ENCODE measurements around the gene EFL1.
"Not testable (repeated sequence)": the region's sequence is repeated elsewhere in the genome, so short reads cannot be mapped to it uniquely, and the experiment has no call there.

EFL1 gene

DNA sequence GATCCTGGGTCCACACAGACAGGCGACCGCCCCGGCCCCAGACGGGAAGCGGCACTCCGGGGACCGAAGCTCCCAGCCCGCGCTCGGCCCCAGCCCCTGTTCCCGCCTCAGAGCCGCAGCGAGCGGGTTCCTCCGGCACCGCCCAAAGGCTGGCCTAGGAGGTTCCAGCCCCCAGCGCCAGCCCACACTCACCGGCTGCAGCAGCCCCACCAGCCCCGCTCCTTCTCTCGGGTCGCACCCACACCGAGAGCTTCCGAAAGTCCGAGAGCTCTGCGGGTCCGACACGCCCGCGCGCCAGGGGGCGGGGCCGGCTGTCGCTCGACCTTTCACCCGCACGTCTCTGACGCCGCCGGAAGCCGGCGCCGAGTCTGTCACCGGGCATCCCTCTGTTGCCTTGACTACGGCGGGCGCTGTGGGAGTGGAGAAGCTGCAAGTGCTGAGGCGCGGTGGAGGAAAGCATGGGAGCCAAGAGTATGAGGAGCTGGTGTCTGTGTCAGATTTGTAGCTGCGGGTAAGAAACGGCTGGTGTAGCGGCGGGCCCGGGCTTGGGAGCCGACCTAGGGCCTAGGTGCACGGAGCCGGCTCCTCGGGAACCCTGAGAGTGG is at the start of gene EFL1, which contains the start of gene SAXO2:
Gene EFL1 (minus strand): TSS at position 313 of the 605 bp plus-strand sequence. CDS start 956 bp downstream, outside the sequence.
Gene SAXO2 (plus strand): TSS at position 397 of the 605 bp plus-strand sequence. CDS start 62 bp downstream, at position 459.
- peak; percentile 68 to 87 for DNase-seq (ENCODE audit: low read depth in 2 of 2)

DNA sequence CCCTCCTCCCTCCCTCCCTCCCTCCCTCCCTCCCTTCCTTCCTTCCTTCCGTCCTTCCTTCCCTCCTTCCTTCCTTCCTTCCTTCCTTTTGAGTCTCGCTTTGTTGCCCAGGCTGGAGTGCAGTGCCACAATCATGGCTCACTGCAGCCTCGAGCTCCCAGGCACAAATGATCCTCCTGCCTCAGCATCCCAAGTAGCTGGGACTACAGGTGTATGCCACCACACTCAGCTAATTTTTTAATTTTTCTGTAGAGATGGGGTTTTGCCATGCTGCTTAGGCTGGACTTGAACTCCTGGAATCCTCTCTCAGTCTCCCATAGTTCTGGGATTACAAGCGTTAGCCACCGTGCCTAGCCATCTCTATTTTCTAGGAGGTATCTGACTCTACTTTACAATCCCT is 48.8 kb upstream of the EFL1 start:
- DNase-seq (ENCODE audit: low read depth in 2 of 2), result not testable (repeated sequence)

DNA sequence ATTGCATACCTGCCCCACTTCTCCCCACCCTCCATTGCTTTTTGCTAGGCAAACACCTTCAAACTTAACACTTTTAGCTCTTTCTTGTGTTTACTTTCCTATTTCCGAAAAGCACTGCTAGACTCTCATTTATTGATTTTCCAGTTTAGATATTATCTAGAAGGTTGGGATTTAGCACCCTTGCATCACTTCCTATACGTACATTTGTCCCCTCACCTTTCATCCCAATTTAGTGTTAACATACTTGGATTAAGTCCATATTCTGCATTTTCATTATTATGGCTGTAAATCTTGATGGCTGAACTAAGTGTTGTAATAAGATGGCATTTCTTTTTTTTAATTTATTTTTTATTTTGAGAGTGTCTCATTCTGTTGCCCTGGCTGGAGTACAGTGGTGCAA is 47.3 kb upstream of the EFL1 start:
- no peak for DNase-seq (ENCODE audit: low read depth in 2 of 2)

DNA sequence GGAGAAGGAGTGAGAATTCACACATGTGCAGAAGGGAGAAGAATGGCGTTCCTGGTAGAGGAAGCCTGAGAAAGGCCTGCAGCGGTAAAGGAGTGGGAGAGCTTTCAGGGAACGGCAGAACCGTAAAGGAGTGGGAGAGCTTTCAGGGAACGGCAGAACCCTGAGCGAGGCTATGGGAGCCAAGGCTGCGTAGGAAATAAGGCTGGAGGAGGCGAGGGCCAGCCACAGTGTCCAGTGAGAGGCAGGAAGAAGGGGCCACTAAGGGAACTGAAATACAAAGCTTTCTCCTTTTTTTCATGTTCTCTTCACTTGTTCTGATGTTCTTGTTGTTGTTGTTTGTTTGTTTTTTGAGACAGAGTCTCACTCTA is 45.2 kb upstream of the EFL1 start:
- no peak for DNase-seq (ENCODE audit: low read depth in 2 of 2)

DNA sequence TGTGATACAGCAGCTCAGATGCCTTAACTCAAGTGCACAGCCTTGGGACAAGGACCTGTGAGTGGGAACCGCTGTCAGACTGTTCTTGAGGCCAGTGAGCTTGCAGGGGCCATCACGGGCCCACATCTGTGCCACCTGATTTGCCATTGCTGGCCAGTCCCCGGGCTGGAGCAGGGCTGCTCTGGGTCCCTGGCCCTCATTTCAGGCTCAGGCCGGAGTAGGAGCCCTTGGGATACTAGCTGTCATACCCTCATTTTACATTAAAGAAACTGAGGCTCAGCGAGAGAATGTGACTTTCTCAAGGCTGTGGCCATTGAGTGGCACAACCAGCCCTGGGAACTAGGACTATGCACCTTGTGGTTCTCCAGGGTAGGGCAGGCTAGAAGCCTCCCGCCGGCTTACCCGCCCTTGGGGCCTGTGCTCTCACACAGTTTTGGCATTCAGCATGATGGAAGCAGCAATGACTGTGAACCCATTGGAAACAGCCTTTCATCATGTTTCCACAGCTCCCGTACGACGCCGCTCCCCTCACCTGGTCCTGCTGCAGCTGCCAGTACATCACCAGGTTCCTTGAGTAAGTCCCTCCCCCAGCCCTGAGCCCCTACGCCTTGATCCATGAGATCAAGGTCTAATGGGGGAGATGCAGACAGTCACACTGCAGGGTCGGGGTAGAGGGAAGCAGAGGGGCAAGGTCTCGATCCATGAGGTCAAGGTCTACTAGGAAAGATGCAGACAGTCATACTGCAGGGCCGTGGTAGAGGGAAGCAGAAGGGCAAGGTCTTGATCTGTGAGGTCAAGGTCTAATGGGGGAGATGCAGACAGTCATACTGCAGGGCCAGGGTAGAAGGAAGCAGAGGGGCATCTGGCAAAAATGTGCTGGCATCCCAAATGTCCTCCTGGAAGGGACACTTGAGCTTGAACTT is 44.5 kb upstream of the EFL1 start:
- no peak for DNase-seq (ENCODE audit: low read depth in 2 of 2)

DNA sequence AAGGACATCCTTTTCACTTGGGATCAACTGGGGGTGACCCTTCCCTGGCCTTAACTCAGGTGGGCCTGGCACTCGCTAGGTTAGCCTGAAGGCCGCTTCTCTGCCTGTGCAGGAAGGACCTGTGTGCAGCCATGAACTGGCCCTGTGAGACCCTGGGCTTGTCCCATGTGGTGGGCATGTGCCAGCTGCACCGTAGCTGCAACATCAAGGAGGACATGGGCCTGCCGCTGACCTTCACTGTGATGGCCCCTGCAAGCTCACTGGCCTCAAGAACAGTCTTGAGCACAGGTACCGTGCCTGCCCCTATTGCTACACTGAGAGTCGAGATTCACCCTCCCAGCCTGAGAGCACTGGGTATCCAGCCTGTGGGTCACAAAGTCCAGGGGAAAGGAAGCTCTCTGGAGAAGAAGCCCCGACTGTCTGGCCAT is 43.1 kb upstream of the EFL1 start:
- DNase-seq (ENCODE audit: low read depth in 2 of 2), result no peak

DNA sequence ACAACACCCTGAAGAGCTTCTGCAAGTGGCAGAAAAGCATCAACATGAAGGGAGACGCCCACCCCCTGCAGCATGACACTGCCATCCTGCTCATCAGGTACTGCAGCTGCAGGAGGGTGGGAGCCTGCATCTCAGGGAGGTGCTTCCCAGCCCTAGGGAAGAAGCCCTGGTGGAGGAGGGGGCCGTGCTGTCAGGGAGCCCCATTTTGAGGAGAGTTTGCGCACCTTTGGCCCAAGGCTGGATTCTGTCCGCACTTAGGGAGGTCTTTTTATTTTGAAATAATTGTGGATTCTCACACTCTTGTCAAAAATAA is 42.2 kb upstream of the EFL1 start:
- DNase-seq (ENCODE audit: low read depth in 2 of 2), result no peak

DNA sequence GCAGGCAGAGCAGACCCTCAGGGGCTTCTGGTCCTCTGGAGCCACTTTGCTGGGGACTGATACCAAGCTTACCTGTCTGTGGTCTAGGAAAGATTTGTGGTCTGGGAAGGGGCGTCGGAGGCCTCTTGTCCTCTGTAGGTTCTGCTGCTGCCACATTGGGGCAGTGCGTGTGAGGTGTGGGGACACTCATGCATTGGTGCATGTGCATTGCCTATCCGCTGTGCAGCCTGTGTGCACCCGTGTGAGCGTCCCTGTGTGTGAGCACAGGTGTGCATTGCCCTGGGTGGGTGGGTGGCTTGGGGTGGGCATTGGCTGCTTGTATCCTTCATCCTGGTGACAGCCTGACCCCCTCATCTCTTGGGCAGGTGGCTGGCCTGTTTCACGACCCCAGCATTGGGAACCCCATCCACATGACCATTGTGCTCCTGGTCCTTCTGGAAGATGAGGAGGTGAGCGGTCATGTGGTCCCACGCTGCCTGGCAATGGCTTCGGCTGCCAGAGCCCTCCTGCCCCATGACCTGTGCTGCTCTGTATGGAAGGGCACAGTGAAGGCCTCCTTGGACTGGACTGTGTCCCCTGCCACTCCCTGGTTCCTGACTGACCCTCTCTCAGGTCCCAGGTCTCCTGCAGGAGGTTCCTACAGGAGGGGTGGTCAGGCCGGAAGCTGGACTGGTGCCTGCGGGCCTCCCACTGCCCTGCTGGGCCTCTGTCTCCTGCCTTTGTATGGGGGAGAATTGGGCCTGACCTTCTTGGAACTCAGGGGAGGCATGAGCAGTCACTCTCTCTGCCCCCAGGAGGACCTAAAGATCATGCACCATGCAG is 41.6 kb upstream of the EFL1 start:
- no peak for DNase-seq (ENCODE audit: low read depth in 2 of 2)

DNA sequence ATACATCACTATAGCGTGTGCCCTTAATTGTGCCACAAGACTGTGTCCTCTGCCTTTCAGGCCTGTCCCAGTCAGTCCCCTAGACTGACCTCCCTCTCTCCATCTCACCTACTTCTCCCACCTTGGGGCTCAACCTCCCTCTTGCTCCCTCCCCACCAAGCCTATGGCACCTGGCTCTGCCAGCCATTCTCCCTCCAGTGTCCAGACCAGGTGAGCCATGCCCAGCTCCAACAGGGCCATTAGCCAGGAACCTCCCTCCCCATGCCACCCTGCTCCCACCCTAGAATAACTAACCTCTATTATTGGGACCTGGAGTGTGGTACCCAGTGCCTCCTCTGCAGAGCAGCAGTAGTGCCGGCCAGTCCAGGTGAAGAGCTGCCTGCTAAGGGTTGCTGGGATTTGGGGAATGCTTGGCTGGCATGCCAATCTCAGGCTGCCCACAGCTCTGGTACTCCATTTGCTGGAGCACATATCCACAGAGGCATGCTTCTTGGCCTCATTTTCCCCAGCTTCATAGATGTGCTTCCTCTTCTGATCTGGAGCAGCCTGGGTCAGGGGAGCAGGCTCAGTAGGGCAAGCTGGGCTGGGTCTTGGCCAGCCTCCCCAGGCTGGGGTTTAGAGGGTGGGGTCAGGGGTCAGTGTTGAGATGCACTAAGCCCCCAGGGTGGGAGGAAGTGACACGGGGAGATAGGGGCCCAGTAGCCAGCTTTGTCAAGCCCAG is 38.9 kb upstream of the EFL1 start:
- no peak for DNase-seq (ENCODE audit: low read depth in 2 of 2)

DNA sequence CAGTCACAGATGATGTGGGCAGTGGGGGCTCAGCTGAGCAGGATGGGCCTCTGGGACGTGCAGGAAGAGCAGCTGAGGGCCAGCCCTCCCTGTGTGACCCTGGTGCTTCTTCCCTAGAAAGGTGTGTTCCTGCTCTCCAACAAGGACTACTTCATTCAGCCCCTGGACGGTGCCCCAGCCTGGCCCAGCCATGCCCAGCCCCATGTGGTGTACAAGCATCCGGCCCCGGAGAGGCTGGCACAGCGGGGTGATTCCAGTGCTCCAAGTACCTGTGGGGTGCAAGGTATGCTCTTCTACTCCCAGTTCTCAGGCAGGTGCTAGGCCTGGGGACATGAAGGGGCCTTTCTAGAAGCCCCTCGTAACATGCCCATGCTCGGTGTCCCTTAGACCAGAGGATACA is 38.3 kb upstream of the EFL1 start:
- no peak for DNase-seq (ENCODE audit: low read depth in 2 of 2)

DNA sequence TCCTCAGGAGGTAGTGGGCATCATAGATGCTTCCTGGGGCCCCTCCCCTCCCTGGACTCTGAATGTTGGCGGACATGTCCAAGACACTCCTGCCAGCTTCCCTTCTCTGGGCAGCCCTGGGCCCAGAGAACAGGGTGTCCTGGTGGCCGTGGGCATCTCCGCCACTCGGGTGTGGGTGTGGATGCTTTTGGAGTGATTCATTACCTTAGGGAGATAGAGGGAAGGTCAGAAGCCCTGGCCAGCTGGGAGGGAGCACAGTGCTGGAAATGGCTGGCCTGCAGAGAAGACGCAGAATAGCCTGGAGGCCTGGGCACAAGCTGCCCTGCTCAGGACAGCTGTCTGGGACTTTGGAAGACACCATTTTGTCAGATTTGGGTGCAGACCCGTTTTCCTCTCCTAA is 37.8 kb upstream of the EFL1 start:
- DNase-seq (ENCODE audit: low read depth in 2 of 2), result not testable (repeated sequence)

DNA sequence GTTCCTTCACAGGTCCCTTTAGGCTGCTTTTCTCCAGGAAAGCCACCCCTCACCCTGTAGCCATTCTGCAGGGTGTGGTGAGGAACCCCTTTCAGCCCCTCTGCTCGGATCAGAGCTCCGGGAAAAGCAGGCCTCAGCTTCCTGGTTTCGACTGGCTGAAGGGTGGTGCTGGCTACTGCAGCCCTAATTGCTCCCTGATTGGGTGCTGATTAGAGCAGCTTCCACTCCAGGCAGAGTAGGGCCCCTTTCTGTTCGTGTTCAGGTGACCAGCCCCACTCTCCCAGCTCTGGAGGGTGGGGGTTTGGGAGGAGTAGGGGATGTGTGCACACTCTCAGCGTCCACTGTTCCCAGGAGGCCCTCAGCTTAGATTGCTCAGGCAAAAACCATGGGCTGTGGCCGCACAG is 37.0 kb upstream of the EFL1 start:
- DNase-seq (ENCODE audit: low read depth in 2 of 2), result not testable (repeated sequence)

DNA sequence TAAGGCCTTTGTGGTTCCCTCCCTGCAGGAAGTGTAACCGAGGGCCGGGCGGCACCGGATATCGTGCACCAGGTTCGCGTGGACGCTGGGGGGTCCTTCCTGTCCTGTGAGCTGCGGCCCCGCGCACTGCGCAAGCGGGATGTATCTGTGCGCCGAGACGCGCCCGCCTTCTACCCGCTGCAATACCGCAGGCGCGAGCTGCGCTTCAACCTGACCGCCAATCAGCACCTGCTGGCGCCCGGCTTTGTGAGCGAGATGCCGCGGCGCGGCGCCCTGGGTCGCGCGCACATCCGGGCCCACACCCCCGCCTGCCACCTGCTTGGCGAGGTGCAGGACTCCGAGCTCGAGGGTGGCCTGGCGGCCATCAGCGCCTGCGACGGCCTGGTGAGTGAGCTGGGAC is 36.0 kb upstream of the EFL1 start:
- DNase-seq (ENCODE audit: low read depth in 2 of 2), result peak; percentile 12 to 29

DNA sequence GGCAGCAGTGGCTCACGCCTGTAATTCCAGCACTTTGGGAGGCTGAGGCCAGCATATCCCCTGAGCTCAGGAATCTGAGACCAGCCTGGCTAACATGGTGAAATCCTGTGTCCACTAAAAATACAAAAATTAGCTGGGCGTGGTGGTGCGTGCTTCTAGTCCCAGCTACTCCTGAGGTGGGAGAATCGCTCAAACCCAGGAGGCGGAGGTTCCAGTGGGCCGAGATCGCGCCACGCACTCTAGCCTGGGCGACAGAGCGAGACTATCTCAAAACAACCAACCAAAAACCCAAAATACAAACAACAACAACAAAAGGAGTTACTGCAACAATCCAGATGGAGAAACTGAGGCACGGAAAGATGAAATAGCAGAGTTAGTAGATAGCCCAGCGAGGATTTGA is 35.5 kb upstream of the EFL1 start:
- DNase-seq (ENCODE audit: low read depth in 2 of 2), result no peak

DNA sequence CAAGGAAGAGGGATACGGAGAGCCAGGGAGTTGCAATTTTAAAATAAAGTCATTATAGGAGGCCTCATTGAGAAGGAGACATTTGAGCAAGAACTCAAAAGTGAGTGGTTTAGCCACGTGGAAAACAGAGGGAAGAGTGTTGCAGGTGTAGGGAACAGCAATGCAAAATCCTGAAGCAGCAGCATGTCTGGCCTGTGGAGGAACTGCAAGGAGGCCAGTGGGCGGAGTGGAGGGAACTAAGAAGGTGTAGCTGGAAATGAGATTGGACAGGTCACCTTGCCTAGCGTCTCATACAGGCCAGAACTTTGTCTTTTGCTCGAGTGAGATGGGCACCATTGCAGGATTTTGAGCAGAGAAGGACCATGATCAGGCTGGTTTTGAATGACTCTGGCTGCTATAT is 35.0 kb upstream of the EFL1 start:
- no peak for DNase-seq (ENCODE audit: low read depth in 2 of 2)

DNA sequence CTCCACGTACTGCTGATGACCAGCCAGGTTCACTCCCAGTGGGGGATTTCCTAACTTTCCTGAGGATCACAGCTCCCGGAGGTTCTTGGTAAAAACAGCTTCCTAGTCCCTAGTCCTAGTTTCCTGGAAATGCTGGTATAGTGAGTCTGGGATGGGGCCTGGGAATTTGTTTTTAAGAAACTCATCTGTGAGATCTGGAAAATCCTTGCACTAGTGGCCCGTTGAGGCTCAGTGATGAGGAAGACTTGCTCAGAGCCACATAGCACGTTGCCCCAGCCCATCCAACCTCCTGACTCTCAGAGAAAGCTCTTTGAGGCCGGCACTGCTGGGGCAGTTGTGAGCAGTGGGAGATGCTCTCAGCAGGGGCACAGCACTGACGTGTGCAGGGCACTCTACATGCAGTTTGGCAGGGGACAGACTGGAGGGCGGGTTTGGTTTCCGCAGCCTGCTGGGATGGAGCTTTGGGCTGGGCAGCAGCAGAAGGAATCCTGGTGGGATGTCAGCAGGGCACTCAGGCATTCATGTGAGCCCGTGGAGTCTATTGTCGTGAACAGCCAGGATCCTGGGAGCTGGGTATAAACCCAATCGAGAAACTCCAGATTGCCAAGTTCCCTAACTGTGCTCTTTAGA is 31.6 kb upstream of the EFL1 start:
- no peak for DNase-seq (ENCODE audit: low read depth in 2 of 2)

DNA sequence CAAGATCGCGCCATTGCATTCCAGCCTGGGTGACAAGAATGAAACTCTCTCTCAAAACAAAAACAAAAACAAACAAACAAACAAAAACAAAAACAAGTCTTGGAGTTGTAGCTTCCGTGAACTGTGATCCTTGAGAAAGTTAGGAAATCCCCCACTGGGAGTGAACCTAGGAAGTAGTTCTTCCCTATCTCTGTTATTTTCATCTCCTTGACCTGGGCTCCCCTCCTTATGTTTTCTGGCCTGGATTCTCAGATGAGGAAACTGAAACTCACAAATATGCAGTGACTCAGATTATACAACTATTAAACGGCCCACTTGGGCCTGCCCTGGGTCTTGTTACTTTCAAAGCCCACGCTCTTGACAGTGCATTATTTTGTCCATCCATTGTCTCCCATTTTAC is 29.7 kb upstream of the EFL1 start:
- DNase-seq (ENCODE audit: low read depth in 2 of 2), result no peak

DNA sequence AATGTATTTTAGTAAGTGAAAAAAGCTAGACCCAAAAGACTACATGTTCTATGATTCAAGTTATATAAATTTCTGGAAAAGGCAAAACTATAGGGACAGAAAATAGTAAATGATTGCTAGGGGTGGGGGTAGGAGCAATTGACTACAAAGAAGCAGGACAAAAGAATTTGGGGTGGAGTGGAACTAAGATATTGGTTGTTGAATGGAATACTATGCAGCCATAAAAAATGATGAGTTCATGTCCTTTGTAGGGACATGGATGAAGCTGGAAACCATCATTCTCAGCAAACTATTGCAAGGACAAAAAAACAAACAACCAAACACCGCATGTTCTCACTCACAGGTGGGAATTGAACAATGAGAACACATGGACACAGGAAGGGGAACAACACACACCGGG is 25.7 kb upstream of the EFL1 start:
- not testable (repeated sequence) for DNase-seq (ENCODE audit: low read depth in 2 of 2)

DNA sequence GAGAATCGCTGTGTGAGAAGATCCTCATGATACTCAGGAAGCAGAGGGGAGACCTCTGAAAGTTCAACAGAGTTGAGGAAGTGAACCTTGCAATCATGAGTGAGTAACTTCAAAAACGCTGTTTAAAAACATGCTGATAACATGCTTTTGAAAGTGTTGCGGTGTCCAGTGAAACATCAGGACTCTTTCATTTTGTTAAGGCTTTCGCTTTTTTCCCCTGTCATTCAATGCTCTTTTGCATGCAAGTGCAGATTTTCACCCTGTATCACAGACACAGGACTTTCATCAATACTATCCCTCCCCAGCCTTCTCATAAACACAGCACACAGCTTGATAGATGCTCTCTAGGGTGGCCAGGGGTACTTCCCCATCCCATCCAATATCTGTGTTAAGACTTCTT is 23.9 kb upstream of the EFL1 start:
- not testable (repeated sequence) for DNase-seq (ENCODE audit: low read depth in 2 of 2)

DNA sequence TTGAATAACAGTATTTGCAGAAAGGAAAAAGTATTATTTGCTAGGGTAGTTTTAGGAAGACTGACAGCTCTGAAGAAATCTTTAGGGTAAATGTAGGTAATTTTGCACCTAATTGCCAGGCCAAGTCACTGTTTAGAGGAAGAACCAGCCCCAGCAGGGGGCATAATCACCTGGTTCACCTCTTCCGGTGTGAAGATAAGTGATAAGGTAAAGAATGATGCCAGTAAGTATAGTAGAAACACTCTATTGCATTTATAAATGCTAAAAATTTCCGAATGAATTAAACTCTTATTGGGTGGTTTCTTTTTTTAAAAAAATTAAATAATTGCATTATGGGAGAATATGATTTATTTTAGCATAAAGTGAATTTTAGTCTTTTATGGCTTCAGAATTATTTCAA is 21.8 kb upstream of the EFL1 start:
- not testable (repeated sequence) for DNase-seq (ENCODE audit: low read depth in 2 of 2)

DNA sequence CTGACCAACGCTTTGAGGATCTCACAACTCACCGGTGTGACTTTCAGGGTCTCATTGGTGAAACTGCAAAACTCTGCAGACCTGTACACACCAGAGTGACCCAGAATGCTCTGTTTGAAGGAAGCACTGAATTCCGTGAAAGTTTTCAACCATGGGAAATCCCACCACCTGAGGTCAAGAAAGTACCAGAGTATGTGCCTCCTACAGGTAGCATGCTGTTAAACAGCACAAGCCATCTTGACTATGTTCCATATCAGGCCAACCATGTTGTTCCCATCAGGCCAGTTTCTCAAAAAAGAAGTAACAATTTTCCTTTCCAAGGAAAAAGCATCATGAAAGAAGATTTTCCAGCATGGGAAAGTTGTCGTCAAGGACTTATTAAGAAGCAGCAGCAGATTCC is 19.9 kb upstream of the EFL1 start:
- DNase-seq (ENCODE audit: low read depth in 2 of 2), result not testable (repeated sequence)

Measured in stimulated activated CD4-positive, alpha-beta T cell treated with anti-CD3 and anti-CD28 coated beads, Interleukin-1b, Interleukin-23, amount 100 ng/mL, for 4 hours (primary cell).